OCI-LY1 (cell line): ENCODE measurements around the gene SDK2.

Experiments used
- H2AFZ ChIP-seq: fragments of 200-600 bp; sonication (generic), shearing (Covaris generic); 2 replicates; pipeline ENCODE4 v1.6.0; 2014; ENCODE audit warnings: antibody characterized with exemption, mild to moderate bottlenecking, low read length
- H3F3A ChIP-seq: fragments of 200-600 bp; sonication (generic), shearing (Covaris generic); 2 replicates; pipeline ENCODE4 v1.6.0; 2014; ENCODE audit warnings: mild to moderate bottlenecking, antibody characterized with exemption, low read length, moderate library complexity; ENCODE audit not compliant: insufficient read depth
- H3K27ac ChIP-seq: fragments of 200-600 bp; sonication (generic); 2 replicates; pipeline ENCODE4 v1.5.1; 2014; ENCODE audit warnings: low read length, mixed run types, mild to moderate bottlenecking, low read depth; ENCODE audit not compliant: poor library complexity, severe bottlenecking
- H3K27me3 ChIP-seq: fragments of 200-600 bp; sonication (generic); 2 replicates; pipeline ENCODE4 v1.6.0; 2014; ENCODE audit warnings: antibody characterized with exemption, mild to moderate bottlenecking, low read length, moderate library complexity; ENCODE audit not compliant: insufficient read depth
- H3K36me3 ChIP-seq: fragments of 200-600 bp; sonication (generic); 2 replicates; pipeline ENCODE4 v1.6.1; 2014; ENCODE audit warnings: mild to moderate bottlenecking, antibody characterized with exemption, low read length, moderate library complexity, mixed read lengths; ENCODE audit not compliant: insufficient read depth
- H3K4me1 ChIP-seq: fragments of 200-600 bp; sonication (generic); 2 replicates; pipeline ENCODE4 v1.5.1; 2014; ENCODE audit warnings: mild to moderate bottlenecking, low read length, moderate library complexity; ENCODE audit not compliant: insufficient read depth, severe bottlenecking
- H3K4me2 ChIP-seq: fragments of 200-600 bp; sonication (generic), shearing (Covaris generic); 2 replicates; pipeline ENCODE4 v1.6.1; 2014; ENCODE audit warnings: low read length
- H3K4me3 ChIP-seq: fragments of 200-600 bp; sonication (generic); 2 replicates; pipeline ENCODE4 v1.5.1; 2014; ENCODE audit warnings: low read length, low read depth, mild to moderate bottlenecking, mixed read lengths; ENCODE audit not compliant: poor library complexity, severe bottlenecking
- H3K79me2 ChIP-seq: fragments of 200-600 bp; shearing (Covaris generic); 2 replicates; pipeline ENCODE4 v1.6.1; 2016; ENCODE audit warnings: mixed run types, low read length, mixed read lengths; ENCODE audit not compliant: insufficient read depth
- H3K9ac ChIP-seq: fragments of 200-600 bp; sonication (generic), shearing (Covaris generic); 2 replicates; pipeline ENCODE4 v1.6.1; 2014; ENCODE audit warnings: mild to moderate bottlenecking, low read length, mixed read lengths
- H3K9me2 ChIP-seq: fragments of 200-600 bp; sonication (generic), shearing (Covaris generic); 2 replicates; pipeline ENCODE4 v1.6.1; 2014; ENCODE audit warnings: low read depth, mild to moderate bottlenecking, low read length, mixed read lengths
- H3K9me3 ChIP-seq: fragments of 200-600 bp; shearing (Covaris generic); 2 replicates; pipeline ENCODE4 v1.6.1; 2014; ENCODE audit warnings: low read length, mixed read lengths
- H4K20me1 ChIP-seq: fragments of 200-600 bp; sonication (generic), shearing (Covaris generic); 2 replicates; pipeline ENCODE4 v1.6.0; 2016; ENCODE audit warnings: mild to moderate bottlenecking, low read length; ENCODE audit not compliant: insufficient read depth
- CTCF ChIP-seq: fragments of 200-600 bp; sonication (generic), shearing (Covaris generic); IDR thresholded peaks from 2 replicates; pipeline ENCODE4 v1.5.1; 2017; ENCODE audit warnings: mild to moderate bottlenecking, antibody characterized with exemption, low read length, moderate library complexity, mixed read lengths
- EZH2 ChIP-seq: fragments of 200-600 bp; sonication (generic), shearing (Covaris generic); IDR thresholded peaks from 2 replicates; pipeline ENCODE4 v1.8.0; 2017; ENCODE audit warnings: borderline replicate concordance, mixed run types, mild to moderate bottlenecking, antibody characterized with exemption, low read length, moderate library complexity, mixed read lengths

SDK2 gene

GRCh38 chr17:73580073-73580710 is 64.1 kb downstream of the SDK2 start:
- Histone ChIP-seq H3K4me1 (no peaks in the 10 kb centered on the region), H3K9me2 (no peaks in the 10 kb centered on the region), H3K9ac (no peak overlapping the region), H2AFZ (no peak overlapping the region), H3F3A (no peaks in the 10 kb centered on the region), H4K20me1 (no peaks in the 10 kb centered on the region), H3K36me3 (no peaks in the 10 kb centered on the region), H3K4me3 (no peak overlapping the region), H3K27me3 (no peaks in the 10 kb centered on the region; the same call in 1 of the 2 replicates), H3K79me2 (no peaks in the 10 kb centered on the region), H3K9me3 (no peaks in the 10 kb centered on the region), H3K4me2 (no peak overlapping the region), H3K27ac (no peak overlapping the region)
- TF ChIP-seq EZH2 (no peak), CTCF (no peak)

DNA sequence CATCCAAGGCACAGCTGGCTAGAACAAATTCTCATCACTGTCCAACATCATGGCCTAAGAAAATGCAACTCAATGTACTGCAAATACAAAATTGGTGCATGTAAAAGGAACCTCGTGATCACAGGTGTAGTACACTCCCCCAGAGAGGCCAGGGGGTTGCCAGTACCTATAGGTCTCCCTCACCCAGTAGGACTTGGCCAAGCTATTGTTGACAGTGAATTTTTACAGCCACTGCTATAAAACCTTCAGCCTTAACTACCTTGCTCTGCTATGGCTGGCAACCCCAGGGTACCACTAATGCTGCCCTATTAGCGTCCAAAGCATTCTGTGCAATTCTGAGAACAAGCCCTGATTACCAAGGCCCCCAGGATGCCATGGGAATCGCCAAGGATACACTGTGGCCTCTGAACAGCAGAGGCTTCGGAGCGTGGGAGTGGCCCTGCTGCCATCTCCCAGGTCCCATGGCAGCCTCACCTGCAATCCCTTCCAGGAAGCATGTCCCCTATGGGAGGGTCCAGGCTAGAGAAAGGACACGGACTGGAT is 67.6 kb downstream of the SDK2 start:
- H2AFZ ChIP-seq, result no peak overlapping the region
- H3K36me3 ChIP-seq, result no peaks in the 10 kb centered on the region
- no peaks in the 10 kb centered on the region; the same call in 1 of the 2 replicates for H3K27me3 ChIP-seq
- H3K9me3 ChIP-seq, result no peaks in the 10 kb centered on the region
- no peaks in the 10 kb centered on the region for H3K9me2 ChIP-seq
- H3K4me2 ChIP-seq, result no peak overlapping the region
- H3F3A ChIP-seq, result no peaks in the 10 kb centered on the region
- H3K4me1 ChIP-seq, result no peaks in the 10 kb centered on the region
- no peak overlapping the region for H3K27ac ChIP-seq
- H3K4me3 ChIP-seq, result no peak overlapping the region
- H4K20me1 ChIP-seq, result no peaks in the 10 kb centered on the region
- H3K79me2 ChIP-seq, result no peaks in the 10 kb centered on the region
- H3K9ac ChIP-seq, result no peak overlapping the region
- no peak for TF ChIP-seq EZH2
- TF ChIP-seq CTCF, result no peak

- Histone ChIP-seq H3K4me2 (no peak overlapping the region), H3K9me2 (no peaks in the 10 kb centered on the region), H3K36me3 (no peaks in the 10 kb centered on the region), H3K27ac (no peak overlapping the region), H4K20me1 (no peaks in the 10 kb centered on the region), H3F3A (no peaks in the 10 kb centered on the region), H2AFZ (no peak overlapping the region), H3K4me3 (no peak overlapping the region), H3K4me1 (no peaks in the 10 kb centered on the region), H3K9me3 (no peaks in the 10 kb centered on the region), H3K27me3 (peaks cover 6% of the 10 kb centered on the region; the same call in 1 of the 2 replicates), H3K79me2 (no peaks in the 10 kb centered on the region), H3K9ac (no peak overlapping the region)
- no peak for TF ChIP-seq CTCF
- no peak for TF ChIP-seq EZH2
Measured at GRCh38 chr17:73575470-73576221, 68.6 kb downstream of the SDK2 start.
